Muscle of back (tissue), 11 donors: ENCODE data around the gene CCT5. TPM values are rescaled to one million over a fixed set of nuclear protein-coding genes. Genes with fewer than 3 reads are reported as not detected.
A peak's percentile ranks its signal among the peaks of the same experiment; 100 is the strongest.
"Not testable (repeated sequence)": the region's sequence is repeated elsewhere in the genome, so short reads cannot be mapped to it uniquely, and the experiment has no call there.

ENCODE experiments used
- DNase-seq, 3 donors: peaks; one replicate each; pipeline versions ENCODE4 v3.0.0 to v3.0.0-alpha.2; 2013
- polyA plus RNA-seq, 10 donors: library from polyadenylated mRNA; unstranded; fragments of 120-200 nt; gene quantifications; one replicate each; pipeline ENCODE4 v1.2.1, GENCODE V29; 2013; ENCODE audit not compliant: insufficient read length in 10 of 10

CCT5 gene
- polyA plus RNA-seq, 10 donors, result 160 to 212 (median 172) TPM

GRCh38 chr5:10272053-10272874, 22.2 kb downstream of the CCT5 start:
- DNase-seq, result no peak

GRCh38 chr5:10272875-10273209, 22.8 kb downstream of the CCT5 start:
- DNase-seq, result not testable (repeated sequence)

DNA sequence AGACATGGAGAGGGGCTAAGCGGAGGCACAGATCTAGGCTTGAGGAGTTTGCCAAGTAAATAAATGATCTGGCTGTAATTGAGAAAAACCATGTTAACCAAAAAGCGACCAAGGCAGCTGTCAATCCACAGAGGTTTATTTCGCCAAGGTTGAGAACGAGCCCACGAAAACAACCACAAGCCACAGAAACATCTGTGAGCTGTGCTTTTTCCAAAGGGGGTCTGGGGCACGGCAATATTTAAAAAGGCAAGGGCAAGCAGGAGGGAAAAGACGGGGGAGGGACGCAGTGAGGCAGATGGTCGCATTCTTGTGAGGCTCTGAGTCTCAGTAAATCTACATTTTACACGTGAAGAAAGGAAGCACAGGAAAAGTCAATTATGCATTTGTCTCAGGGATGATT, 25.4 kb downstream of the CCT5 start:
- DNase-seq, result no peak

DNA sequence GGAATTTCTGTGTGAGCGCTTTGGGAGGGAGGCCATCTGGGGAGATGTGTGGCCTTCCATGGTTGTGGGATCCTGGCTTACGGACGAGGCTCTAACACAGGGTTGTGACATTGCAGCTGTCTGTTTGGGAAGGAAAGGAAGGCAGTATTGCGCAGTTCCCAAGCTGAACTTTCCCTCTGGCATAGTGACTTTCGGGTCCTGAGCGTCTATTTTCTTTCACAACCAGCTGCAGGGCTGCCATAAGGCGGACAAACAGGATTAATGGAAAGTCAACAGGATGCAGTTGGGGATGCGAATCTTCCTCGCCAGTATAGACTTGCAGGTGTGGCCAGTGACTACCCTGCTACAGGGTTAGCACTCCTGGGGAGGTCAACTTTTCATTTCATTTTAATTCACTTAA, 25.9 kb downstream of the CCT5 start:
- no peak for DNase-seq

DNA sequence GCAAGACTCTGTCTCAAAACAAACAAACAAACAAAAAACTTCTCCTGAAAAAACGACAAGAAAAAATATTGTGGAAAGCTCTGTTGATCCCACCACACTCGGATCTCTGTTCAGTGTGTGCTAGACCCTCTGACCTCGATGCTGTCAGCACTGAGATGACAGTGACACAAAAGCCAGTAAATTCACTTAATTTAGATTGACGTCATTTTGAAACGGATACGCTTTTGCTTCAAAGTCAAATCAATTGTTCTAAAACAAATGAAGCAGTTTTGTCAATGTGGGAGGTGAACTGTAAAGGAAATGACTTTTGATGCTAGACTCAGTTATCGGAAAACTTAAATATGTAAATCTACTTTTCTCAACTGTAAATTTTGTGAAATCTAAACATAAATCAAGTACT, 26.6 kb downstream of the CCT5 start:
- no peak for DNase-seq

DNA sequence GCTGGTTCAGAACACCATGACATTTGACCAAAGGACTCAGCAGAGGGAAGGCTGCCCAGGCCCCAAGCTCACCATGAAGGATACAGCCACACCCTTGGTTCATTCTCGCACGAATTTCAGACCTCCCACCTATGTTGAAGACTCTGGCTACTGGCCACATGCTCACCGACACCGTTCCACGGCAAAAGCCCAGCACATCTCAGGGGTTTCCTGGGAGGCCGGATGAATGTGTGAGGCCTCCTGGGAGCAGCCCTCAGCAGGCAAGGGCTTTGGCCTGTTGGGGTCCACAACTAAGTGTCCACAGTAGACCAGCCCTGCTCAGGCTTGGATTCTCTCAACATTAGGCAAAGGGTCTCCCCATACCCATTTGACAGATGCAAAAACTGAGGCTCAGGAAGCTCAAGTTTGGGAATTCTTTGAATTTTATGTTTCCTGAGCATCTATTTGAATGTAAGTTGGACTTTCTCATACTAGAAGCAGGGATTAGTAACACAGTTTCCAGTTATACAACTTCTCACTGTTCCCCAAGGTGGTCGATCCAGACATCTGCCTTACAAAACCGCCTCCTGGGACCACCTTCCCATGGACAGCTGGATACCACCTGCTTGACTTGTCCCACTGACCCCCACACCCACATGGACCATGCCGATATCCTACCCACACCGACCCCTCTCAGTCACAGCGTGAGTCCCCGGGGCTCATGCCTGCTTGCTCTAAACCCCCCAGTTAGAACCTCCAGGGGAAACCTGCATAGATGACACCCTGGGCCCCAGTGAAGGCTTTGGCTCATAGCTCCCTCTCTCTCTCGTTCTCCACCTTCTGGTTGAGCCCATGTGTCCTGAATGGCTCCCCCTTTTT, 27.9 kb downstream of the CCT5 start:
- DNase-seq, result no peak

- no peak for DNase-seq
Measured at GRCh38 chr5:10278658-10279279, 28.7 kb downstream of the CCT5 start.

- DNase-seq, result no peak
Measured at GRCh38 chr5:10279328-10279727, 29.2 kb downstream of the CCT5 start.

DNA sequence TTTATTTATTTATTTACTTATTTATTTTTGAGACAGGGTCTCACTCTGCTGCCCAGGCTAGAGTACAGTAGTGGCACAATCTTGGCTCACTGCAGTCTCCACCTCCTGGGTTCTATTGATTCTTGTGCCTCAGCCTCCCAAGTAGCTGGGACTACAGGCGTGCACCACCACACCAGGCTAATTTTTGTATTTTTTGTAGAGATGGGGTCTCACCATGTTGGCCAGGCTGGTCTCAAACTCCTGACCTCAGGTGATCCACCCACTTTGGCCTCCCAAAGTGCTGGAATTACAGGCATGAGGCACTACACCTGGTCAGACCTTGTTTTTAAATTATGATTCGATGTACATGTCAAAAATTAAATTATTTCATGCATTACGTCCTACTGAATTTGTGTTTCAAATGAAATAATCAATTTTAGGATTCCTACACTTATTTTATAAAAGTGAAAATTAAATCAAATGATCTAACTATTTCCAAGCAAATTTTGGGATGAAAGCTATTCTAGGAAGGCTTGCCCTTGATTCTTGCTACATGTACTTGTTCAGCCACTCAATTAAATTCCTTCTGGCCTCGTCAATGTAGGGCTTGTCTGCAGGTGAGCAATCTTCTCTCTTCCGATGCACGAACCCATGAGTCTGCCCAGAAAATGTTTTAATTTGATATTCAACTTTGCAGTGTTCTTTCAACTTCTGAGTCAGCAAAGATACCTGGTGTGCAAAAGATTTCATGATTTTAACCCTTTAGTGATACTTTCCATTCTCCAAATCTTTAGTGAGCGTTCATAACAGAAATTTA, 30.0 kb downstream of the CCT5 start:
- no peak for DNase-seq

DNA sequence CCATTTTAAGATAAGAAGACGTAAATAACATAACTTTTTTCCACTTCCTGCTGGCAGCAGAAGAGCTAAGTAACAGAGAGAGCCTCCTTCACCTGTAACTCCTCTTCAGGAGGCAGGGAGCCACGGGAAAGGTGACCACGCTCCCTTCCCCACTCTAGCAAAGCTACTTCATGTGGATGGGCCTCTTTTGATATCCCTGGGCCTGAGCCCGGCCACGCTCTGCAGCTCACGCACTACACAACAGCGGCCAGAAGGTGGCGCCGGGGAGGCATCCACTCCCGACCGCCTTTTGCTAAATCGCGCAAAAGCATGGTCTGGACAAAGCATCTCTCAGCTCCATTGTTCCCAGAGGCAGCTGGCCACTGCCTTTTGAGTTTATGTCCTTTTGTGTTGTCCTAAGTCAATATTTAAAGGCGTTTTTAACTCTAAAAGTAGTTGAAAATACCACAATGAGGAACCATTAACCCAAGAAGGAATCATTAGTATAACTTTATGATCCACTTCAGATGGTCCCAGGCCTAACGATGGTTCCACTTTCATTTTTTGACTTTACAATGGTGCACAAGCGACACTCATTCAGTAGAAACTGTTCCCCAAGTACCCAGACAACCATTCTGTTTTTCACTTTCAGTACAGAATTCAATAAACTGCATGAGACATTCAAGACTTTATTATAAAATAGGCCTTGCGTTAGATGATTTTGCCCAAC, 34.0 kb downstream of the CCT5 start:
- peak; percentile 71 to 92 (median 84) for DNase-seq

DNA sequence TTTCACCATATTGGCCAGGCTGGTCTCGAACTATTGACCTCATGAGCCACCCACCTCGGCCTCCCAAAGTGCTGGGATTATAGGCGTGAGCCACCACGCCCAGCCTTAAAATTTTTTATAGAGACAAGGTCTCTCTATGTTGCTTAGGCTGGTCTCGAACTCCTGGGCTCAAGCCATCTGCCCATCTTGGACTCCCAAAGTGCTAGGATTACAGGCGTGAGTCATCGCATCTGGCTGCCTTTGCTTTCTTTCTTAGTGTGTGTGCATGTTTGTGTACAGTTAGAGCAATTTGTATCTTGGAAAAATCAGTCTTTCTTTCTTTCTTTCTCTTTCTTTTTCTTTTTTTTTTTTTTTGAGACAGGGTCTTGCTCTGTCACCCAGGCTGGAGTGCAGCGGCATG, 35.3 kb downstream of the CCT5 start:
- not testable (repeated sequence) for DNase-seq

- DNase-seq, result peak; percentile 56 to 88 (median 82)
Measured at GRCh38 chr5:10286162-10286861, 36.2 kb downstream of the CCT5 start.

GRCh38 chr5:10286862-10287227, 36.8 kb downstream of the CCT5 start:
- DNase-seq, result no peak

DNA sequence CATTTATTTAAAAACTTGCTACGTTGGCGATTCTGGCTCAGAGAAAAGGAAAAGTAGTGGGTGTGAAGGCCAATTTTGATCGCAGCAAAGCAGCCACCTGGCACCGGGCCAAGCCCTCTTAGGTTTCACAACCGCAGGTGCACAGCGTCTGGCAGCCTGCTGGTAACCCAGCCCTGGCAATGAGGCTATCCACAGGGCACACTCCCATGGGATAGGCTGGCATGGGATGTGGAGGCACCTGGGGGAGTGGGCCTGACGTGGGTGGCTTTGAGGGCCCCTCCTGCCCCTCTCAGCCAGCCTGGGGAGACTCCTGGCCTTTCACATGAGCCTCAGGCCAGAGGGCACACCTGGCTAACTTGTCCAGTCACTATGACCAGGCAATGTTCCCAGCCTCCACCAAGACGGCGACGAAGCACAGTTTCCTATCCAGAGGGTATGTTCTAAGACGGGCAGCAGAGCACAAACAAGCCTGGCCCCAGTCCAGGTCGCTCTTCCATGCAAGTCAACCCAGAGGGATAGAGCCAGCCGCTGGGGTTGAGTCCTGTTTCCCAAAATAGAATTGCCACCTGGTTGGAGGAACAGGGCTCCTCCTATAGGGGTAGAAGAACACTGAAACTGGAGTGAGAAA, 38.6 kb downstream of the CCT5 start:
- DNase-seq, result peak; percentile 57 to 68 (median 65)

GRCh38 chr5:10289353-10289752, 39.3 kb downstream of the CCT5 start:
- no peak for DNase-seq

DNA sequence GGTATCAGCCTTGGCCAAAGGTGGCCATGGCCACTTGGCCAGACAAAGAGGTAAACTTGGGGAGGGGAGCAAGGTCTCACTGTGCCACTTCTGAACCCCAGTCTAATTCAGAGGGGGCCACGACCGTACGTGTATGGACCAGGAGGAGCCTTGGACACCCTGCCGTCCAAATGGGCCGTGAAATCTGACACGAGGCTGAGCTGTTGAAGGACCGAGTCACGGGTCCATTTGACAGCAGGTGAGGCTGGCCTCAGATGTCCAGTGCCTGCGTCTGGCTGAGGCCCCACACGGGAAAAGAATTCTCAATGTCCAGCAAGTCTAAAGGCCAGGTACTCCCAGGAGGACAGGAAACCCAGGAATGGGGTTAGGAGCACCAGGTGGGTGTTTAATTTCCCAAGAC, 39.9 kb downstream of the CCT5 start:
- DNase-seq, result no peak

DNA sequence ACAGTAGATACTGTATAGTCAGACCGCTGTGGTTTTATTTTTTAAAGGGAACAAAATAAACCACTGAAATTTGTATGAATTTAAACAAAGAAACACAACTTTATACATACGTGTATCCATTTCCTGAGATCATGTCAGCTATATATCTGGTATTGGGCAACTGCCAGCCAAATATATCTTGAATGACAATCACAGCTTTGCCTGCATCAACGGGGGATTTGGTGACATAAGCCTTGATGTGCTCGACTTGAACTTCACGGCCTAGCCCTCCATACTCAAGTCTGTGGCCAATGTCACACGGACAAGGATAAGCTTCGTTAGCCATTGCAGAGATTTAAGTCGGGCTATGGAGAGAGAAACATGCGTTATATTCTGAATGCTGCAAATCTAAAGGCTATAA, 40.4 kb downstream of the CCT5 start:
- no peak for DNase-seq

DNA sequence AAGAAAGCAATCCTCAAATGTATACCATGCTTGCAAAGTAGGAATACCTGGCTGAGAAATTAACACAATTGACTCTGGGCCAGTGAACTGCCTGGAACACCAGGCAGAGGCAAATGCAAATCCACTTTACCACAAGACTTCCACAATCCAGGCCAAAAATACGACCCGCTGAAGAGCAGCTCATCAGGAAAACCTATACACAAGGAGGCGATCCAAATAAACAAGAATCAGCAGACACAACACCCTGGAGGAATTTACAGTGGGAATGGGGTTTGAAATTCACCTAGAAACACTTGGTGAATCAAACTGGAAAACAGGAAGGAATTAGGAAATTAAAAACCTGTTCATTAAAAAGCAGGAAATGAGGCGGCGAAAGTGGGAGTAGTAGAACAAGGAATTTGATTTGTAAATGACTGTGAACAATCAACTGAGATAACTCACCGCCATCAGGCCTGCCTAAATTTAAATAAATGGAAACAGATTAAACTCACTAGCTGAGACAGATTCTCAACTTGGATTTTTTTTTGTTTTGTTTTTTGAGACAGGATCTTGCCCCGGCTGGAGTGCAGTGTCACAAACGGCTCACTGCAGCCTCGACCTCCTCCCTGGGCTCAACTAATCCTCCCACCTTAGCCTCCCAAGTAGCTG, 41.7 kb downstream of the CCT5 start:
- DNase-seq, result no peak

- no peak for DNase-seq
Measured at GRCh38 chr5:10293907-10294662, 44.0 kb downstream of the CCT5 start.
